ENCODE measurements around the gene SRI. TPM values are rescaled to one million over a fixed set of nuclear protein-coding genes. Genes with fewer than 3 reads are reported as not detected.
"Not testable (repeated sequence)": the region's sequence is repeated elsewhere in the genome, so short reads cannot be mapped to it uniquely, and the experiment has no call there.

SRI gene
- total RNA-seq (100 to 1,000 TPM in 1 of 5 experiments, 10 to 100 TPM in 4; 39.9 to 131 (median 60.0) TPM), polyA plus RNA-seq (100 to 1,000 TPM; 183 to 209 TPM), total RNA-seq (17.9 reads per million, percentile 48 among the genes with 10 or more reads in this experiment)

GRCh38 chr7:88219781-88220747, at the start of gene SRI:
SRI (minus strand) TSS chr7:88220038; CDS start chr7:88220026, 12 bp downstream.
- H3K4me1 ChIP-seq (ENCODE audit: control insufficient read depth in 2 of 2, insufficient read depth in 2 of 2, low read length in 2 of 2): peaks cover 15 to 18% of the 10 kb centered on the region in 2 donors
- peaks cover 0 to 9% (median 5%) of the 10 kb centered on the region in 3 experiments for H3K36me3 ChIP-seq (ENCODE audit: control insufficient read depth in 2 of 3, insufficient read depth in 3 of 3, low read length in 3 of 3)
- H3K4me3 ChIP-seq (ENCODE audit: low read length): peak within 1 kb of the TSS; percentile 97
- Mint-ChIP-seq H3K36me3 (peaks cover 0 to 12% (median 4%) of the 10 kb centered on the region in 5 donors), H3K9me3 (no peaks in the 10 kb centered on the region), H3K4me3 (peak within 1 kb of the TSS; percentile 95 to 99 (median 96)), H3K27me3 (peaks cover 0 to 8% (median 0%) of the 10 kb centered on the region in 5 donors), H3K4me1 (peaks cover 13 to 42% (median 34%) of the 10 kb centered on the region in 7 donors), H3K27ac (peak within 1 kb of the TSS; percentile 90 to 99 (median 94))
- DNase-seq (peak; percentile 85 to 95 (median 93)), ATAC-seq (peak; percentile 98)
- ChIA-PET POLR2A (interaction anchor here (0.6 to 1.0 kb wide), 3 partner anchors 9 to 459 kb away, joined by 3 read pairs; no protein-coding TSS in a partner anchor), CTCF (interaction anchor here (0.6 to 1.3 kb wide), 4 partner anchors 9 to 309 kb away, joined by 3 to 4 read pairs (median 3); no protein-coding TSS in a partner anchor)
- peaks cover 0 to 4% of the 10 kb centered on the region in 2 donors for H3K27me3 ChIP-seq (ENCODE audit: control insufficient read depth in 2 of 2, insufficient read depth in 2 of 2, low read length in 2 of 2)
- H3K9me3 ChIP-seq (ENCODE audit: control insufficient read depth in 2 of 3, low read length in 3 of 3): no peaks in the 10 kb centered on the region
- intact Hi-C loops (cut with micrococcal nuclease): loop anchor here (1.0 to 5.0 kb wide), 12 partner anchors 25 to 1897 kb away; partner anchors contain the start of genes ADAM22 (in 2 of the 2), CROT (in 2 of the 2), DBF4 (in 2 of the 2) and SLC25A40 (in 2 of the 2)
- H3K27ac ChIP-seq (ENCODE audit: low read depth, low read length): peak within 1 kb of the TSS; percentile 86

- Histone ChIP-seq H3K4me3 (ENCODE audit: low read length) (no peak overlapping the region), H3K36me3 (ENCODE audit: control insufficient read depth in 2 of 3, insufficient read depth in 3 of 3, low read length in 3 of 3) (no peaks in the 10 kb centered on the region), H3K4me1 (ENCODE audit: control insufficient read depth in 2 of 2, insufficient read depth in 2 of 2, low read length in 2 of 2) (no peaks in the 10 kb centered on the region), H3K27ac (ENCODE audit: low read depth, low read length) (no peak overlapping the region), H3K9me3 (ENCODE audit: control insufficient read depth in 2 of 3, low read length in 3 of 3) (no peaks in the 10 kb centered on the region), H3K27me3 (ENCODE audit: control insufficient read depth in 2 of 2, insufficient read depth in 2 of 2, low read length in 2 of 2) (no peaks in the 10 kb centered on the region)
- Mint-ChIP-seq H3K4me1 (no peaks in the 10 kb centered on the region), H3K27ac (no peak overlapping the region), H3K4me3 (no peak overlapping the region), H3K36me3 (peaks cover 0 to 5% (median 0%) of the 10 kb centered on the region in 5 donors), H3K9me3 (peaks cover 0 to 6% (median 0%) of the 10 kb centered on the region in 11 donors), H3K27me3 (peaks cover 0 to 11% (median 10%) of the 10 kb centered on the region in 5 donors)
- ChIA-PET CTCF (no interaction called here), POLR2A (no interaction called here)
- intact Hi-C loops (cut with micrococcal nuclease): no loop called here
- DNase-seq (no peak), ATAC-seq (no peak)
Measured at GRCh38 chr7:88269586-88269985, 49.7 kb upstream of the SRI start.

GRCh38 chr7:88268858-88269257, 49.0 kb upstream of the SRI start:
- no peaks in the 10 kb centered on the region for H3K36me3 ChIP-seq (ENCODE audit: control insufficient read depth in 2 of 3, insufficient read depth in 3 of 3, low read length in 3 of 3)
- H3K4me3 ChIP-seq (ENCODE audit: low read length): no peak overlapping the region
- no peaks in the 10 kb centered on the region for H3K4me1 ChIP-seq (ENCODE audit: control insufficient read depth in 2 of 2, insufficient read depth in 2 of 2, low read length in 2 of 2)
- no peaks in the 10 kb centered on the region for H3K27me3 ChIP-seq (ENCODE audit: control insufficient read depth in 2 of 2, insufficient read depth in 2 of 2, low read length in 2 of 2)
- no peaks in the 10 kb centered on the region for H3K9me3 ChIP-seq (ENCODE audit: control insufficient read depth in 2 of 3, low read length in 3 of 3)
- Mint-ChIP-seq H3K4me1 (no peaks in the 10 kb centered on the region), H3K36me3 (peaks cover 0 to 5% (median 0%) of the 10 kb centered on the region in 5 donors), H3K9me3 (peaks cover 0 to 6% (median 0%) of the 10 kb centered on the region in 11 donors), H3K27me3 (peaks cover 0 to 12% (median 10%) of the 10 kb centered on the region in 5 donors), H3K27ac (no peak overlapping the region), H3K4me3 (no peak overlapping the region)
- ChIA-PET POLR2A (no interaction called here), CTCF (no interaction called here)
- intact Hi-C loops (cut with micrococcal nuclease): no loop called here
- H3K27ac ChIP-seq (ENCODE audit: low read depth, low read length): no peak overlapping the region
- no peak for DNase-seq
- ATAC-seq: peak; percentile 63

GRCh38 chr7:88268051-88268450, 48.2 kb upstream of the SRI start:
- Mint-ChIP-seq H3K4me1 (no peaks in the 10 kb centered on the region), H3K27ac (no peak overlapping the region), H3K27me3 (peaks cover 0 to 12% (median 10%) of the 10 kb centered on the region in 5 donors), H3K9me3 (peaks cover 0 to 6% (median 0%) of the 10 kb centered on the region in 11 donors), H3K4me3 (no peak overlapping the region), H3K36me3 (peaks cover 0 to 5% (median 0%) of the 10 kb centered on the region in 5 donors)
- POLR2A ChIA-PET: no interaction called here
- H3K36me3 ChIP-seq (ENCODE audit: control insufficient read depth in 2 of 3, insufficient read depth in 3 of 3, low read length in 3 of 3): no peaks in the 10 kb centered on the region
- no peak overlapping the region for H3K27ac ChIP-seq (ENCODE audit: low read depth, low read length)
- ATAC-seq (no peak), DNase-seq (no peak)
- no peaks in the 10 kb centered on the region for H3K9me3 ChIP-seq (ENCODE audit: control insufficient read depth in 2 of 3, low read length in 3 of 3)
- intact Hi-C loops (cut with micrococcal nuclease): no loop called here
- no peak overlapping the region for H3K4me3 ChIP-seq (ENCODE audit: low read length)
- no peaks in the 10 kb centered on the region for H3K27me3 ChIP-seq (ENCODE audit: control insufficient read depth in 2 of 2, insufficient read depth in 2 of 2, low read length in 2 of 2)
- CTCF ChIA-PET: no interaction called here
- H3K4me1 ChIP-seq (ENCODE audit: control insufficient read depth in 2 of 2, insufficient read depth in 2 of 2, low read length in 2 of 2): no peaks in the 10 kb centered on the region

GRCh38 chr7:88267421-88267820, 47.6 kb upstream of the SRI start:
- Mint-ChIP-seq H3K36me3 (peaks cover 0 to 5% (median 0%) of the 10 kb centered on the region in 5 donors), H3K27me3 (peaks cover 0 to 16% (median 11%) of the 10 kb centered on the region in 5 donors), H3K27ac (no peak overlapping the region), H3K4me1 (no peaks in the 10 kb centered on the region), H3K9me3 (peaks cover 0 to 6% (median 0%) of the 10 kb centered on the region in 11 donors), H3K4me3 (no peak overlapping the region)
- DNase-seq: no peak
- intact Hi-C loops (cut with micrococcal nuclease): no loop called here
- H3K9me3 ChIP-seq (ENCODE audit: control insufficient read depth in 2 of 3, low read length in 3 of 3): no peaks in the 10 kb centered on the region
- ChIA-PET POLR2A (no interaction called here), CTCF (no interaction called here)
- no peaks in the 10 kb centered on the region for H3K27me3 ChIP-seq (ENCODE audit: control insufficient read depth in 2 of 2, insufficient read depth in 2 of 2, low read length in 2 of 2)
- no peak overlapping the region for H3K4me3 ChIP-seq (ENCODE audit: low read length)
- H3K4me1 ChIP-seq (ENCODE audit: control insufficient read depth in 2 of 2, insufficient read depth in 2 of 2, low read length in 2 of 2): no peaks in the 10 kb centered on the region
- no peak for ATAC-seq
- H3K36me3 ChIP-seq (ENCODE audit: control insufficient read depth in 2 of 3, insufficient read depth in 3 of 3, low read length in 3 of 3): no peaks in the 10 kb centered on the region
- no peak overlapping the region for H3K27ac ChIP-seq (ENCODE audit: low read depth, low read length)

GRCh38 chr7:88264987-88265386, 45.1 kb upstream of the SRI start:
- H3K36me3 ChIP-seq (ENCODE audit: control insufficient read depth in 2 of 3, insufficient read depth in 3 of 3, low read length in 3 of 3); DNase-seq; H3K4me1 ChIP-seq (ENCODE audit: control insufficient read depth in 2 of 2, insufficient read depth in 2 of 2, low read length in 2 of 2); H3K9me3 Mint-ChIP-seq; H3K9me3 ChIP-seq (ENCODE audit: control insufficient read depth in 2 of 3, low read length in 3 of 3); intact Hi-C loops (cut with micrococcal nuclease); H3K4me3 Mint-ChIP-seq; H3K27me3 ChIP-seq (ENCODE audit: control insufficient read depth in 2 of 2, insufficient read depth in 2 of 2, low read length in 2 of 2); H3K36me3 Mint-ChIP-seq; H3K4me1 Mint-ChIP-seq; CTCF ChIA-PET; ATAC-seq; H3K27ac Mint-ChIP-seq; H3K4me3 ChIP-seq (ENCODE audit: low read length); H3K27ac ChIP-seq (ENCODE audit: low read depth, low read length); POLR2A ChIA-PET: not testable (repeated sequence)
- peaks cover 0 to 21% (median 11%) of the 10 kb centered on the region in 5 donors for H3K27me3 Mint-ChIP-seq
